Stomach smooth muscle (tissue), 2 donors: Measurements from ENCODE around the gene CD44.

Source experiments
- H3K27ac ChIP-seq: one replicate; pipeline ENCODE4 v1.7.0; 2013; ENCODE audit warnings: mild to moderate bottlenecking, low read length, inconsistent platforms
- H3K27me3 ChIP-seq, 2 donors: one replicate each; pipeline ENCODE4 v1.7.0; 2013; ENCODE audit warnings: low read length in 2 of 2; ENCODE audit not compliant: insufficient read depth in 2 of 2, control insufficient read depth in 1 of 2
- H3K36me3 ChIP-seq, 2 donors: one replicate each; pipeline ENCODE4 v1.7.0; 2013; ENCODE audit warnings: low read length in 2 of 2; ENCODE audit not compliant: control insufficient read depth in 2 of 2, insufficient read depth in 2 of 2
- H3K4me1 ChIP-seq: one replicate; pipeline ENCODE4 v1.7.0; 2013; ENCODE audit warnings: low read length; ENCODE audit not compliant: control insufficient read depth, insufficient read depth
- H3K4me3 ChIP-seq, 2 donors: one replicate each; pipeline ENCODE4 v1.7.0; 2013; ENCODE audit warnings: low read length in 2 of 2
- H3K9ac ChIP-seq, 2 donors: one replicate each; pipeline ENCODE4 v1.7.0; 2013; ENCODE audit warnings: low read length in 2 of 2, mild to moderate bottlenecking in 1 of 2
- H3K9me3 ChIP-seq, 2 donors: one replicate each; pipeline ENCODE4 v1.7.0; 2013; ENCODE audit warnings: low read length in 2 of 2; ENCODE audit not compliant: control insufficient read depth in 2 of 2
- donor health status: healthy.
- donor health status: Pancreatic carcinoma.

CD44 gene

DNA sequence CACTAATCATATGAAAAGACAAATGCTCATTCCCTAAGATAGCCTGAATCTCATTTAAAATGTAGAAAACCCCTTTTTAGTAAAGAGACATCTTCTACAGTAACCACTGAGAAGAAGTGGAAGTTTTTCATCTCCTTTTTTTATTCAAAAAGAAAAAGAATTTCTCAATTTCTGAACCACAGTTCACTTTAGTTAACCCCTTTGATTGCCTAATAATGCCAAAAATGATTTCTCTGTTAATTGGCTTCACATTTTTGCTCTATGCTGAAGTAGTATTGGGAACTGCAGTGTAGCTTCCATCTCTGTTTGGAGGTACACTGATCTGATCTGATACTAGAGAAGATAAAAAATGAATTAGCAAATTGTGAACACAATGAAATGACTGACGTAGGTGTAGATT lies 58.3 kb downstream of the CD44 start:
- no peaks in the 10 kb centered on the region for H3K27me3 ChIP-seq
- peaks cover 16 to 40% of the 10 kb centered on the region in 2 donors for H3K36me3 ChIP-seq
- no peaks in the 10 kb centered on the region for H3K9me3 ChIP-seq
- peaks cover 13% of the 10 kb centered on the region for H3K4me1 ChIP-seq
- no peak overlapping the region for H3K4me3 ChIP-seq
- no peak overlapping the region for H3K27ac ChIP-seq
- no peak overlapping the region for H3K9ac ChIP-seq

GRCh38 chr11:35200811-35201341 lies 61.9 kb downstream of the CD44 start:
- Histone ChIP-seq H3K36me3 (peaks cover 25 to 50% of the 10 kb centered on the region in 2 donors), H3K27me3 (no peaks in the 10 kb centered on the region), H3K27ac (no peak overlapping the region), H3K9me3 (no peaks in the 10 kb centered on the region), H3K4me1 (no peaks in the 10 kb centered on the region), H3K9ac (no peak overlapping the region), H3K4me3 (no peak overlapping the region)

DNA sequence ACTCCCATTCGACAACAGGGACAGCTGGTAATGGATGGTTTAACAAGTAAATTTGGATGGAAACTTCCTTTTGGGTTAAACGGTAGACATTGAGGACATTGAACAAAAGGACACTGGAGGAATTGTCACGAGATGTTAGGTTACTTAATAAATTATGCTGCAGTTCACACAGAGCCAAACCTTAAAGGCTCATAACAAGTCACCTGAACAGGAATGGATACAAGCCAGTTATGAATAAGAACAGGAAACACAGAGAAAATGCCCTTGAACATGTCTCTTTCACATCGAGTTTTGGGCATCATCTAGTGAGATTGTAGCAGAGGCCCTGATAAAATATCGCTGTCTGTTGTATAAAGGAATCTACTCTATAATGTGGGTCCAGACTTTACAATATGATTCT lies 65.6 kb downstream of the CD44 start:
- Histone ChIP-seq H3K27me3 (no peaks in the 10 kb centered on the region), H3K9me3 (no peaks in the 10 kb centered on the region), H3K27ac (no peak overlapping the region), H3K4me3 (no peak overlapping the region), H3K36me3 (peaks cover 33 to 49% of the 10 kb centered on the region in 2 donors), H3K9ac (no peak overlapping the region), H3K4me1 (no peaks in the 10 kb centered on the region)

- H3K9ac ChIP-seq, result no peak overlapping the region
- no peaks in the 10 kb centered on the region for H3K27me3 ChIP-seq
- peaks cover 32 to 43% of the 10 kb centered on the region in 2 donors for H3K36me3 ChIP-seq
- H3K27ac ChIP-seq, result no peak overlapping the region
- no peaks in the 10 kb centered on the region for H3K4me1 ChIP-seq
- no peaks in the 10 kb centered on the region for H3K9me3 ChIP-seq
- no peak overlapping the region for H3K4me3 ChIP-seq
These were observed 67.6 kb downstream of the CD44 start for GRCh38 chr11:35206616-35207015.

- H3K27me3 ChIP-seq, result no peaks in the 10 kb centered on the region
- H3K9ac ChIP-seq, result no peak overlapping the region
- H3K27ac ChIP-seq, result no peak overlapping the region
- no peak overlapping the region for H3K4me3 ChIP-seq
- H3K4me1 ChIP-seq, result no peaks in the 10 kb centered on the region
- H3K36me3 ChIP-seq, result peaks cover 32 to 40% of the 10 kb centered on the region in 2 donors
- no peaks in the 10 kb centered on the region for H3K9me3 ChIP-seq
These were observed 68.8 kb downstream of the CD44 start for GRCh38 chr11:35207471-35208403.

GRCh38 chr11:35208795-35209194 lies 69.8 kb downstream of the CD44 start:
- H3K27ac ChIP-seq, result no peak overlapping the region
- no peaks in the 10 kb centered on the region for H3K9me3 ChIP-seq
- H3K9ac ChIP-seq, result no peak overlapping the region
- H3K4me3 ChIP-seq, result no peak overlapping the region
- H3K4me1 ChIP-seq, result no peaks in the 10 kb centered on the region
- H3K27me3 ChIP-seq, result no peaks in the 10 kb centered on the region
- peaks cover 31 to 40% of the 10 kb centered on the region in 2 donors for H3K36me3 ChIP-seq

DNA sequence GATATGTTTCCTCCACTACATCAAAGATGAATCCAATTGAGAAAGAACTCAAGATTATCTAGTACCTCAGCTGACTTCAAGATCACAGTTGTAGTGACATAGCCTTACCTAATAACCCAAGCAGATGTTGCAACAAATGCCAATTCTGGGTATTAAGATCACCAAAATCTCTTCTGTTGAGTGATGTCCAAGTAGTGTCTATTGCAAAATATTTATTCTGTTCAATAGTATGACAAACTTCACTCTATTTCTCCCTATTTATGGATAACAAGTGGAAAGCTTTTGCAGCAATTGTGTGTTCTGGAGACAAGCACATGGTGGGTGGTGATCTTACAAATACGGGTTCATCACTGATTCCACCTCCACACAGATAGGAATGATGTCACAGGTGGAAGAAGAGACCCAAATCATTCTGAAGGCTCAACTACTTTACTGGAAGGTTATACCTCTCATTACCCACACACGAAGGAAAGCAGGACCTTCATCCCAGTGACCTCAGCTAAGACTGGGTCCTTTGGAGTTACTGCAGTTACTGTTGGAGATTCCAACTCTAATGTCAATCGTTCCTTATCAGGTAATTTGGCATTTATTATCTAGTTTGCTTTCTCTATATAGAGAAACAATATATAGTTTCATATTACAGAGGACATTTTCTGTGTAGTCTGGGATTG lies 72.0 kb downstream of the CD44 start:
- H3K9ac ChIP-seq, result no peak overlapping the region
- H3K27ac ChIP-seq, result no peak overlapping the region
- H3K9me3 ChIP-seq, result no peaks in the 10 kb centered on the region
- no peak overlapping the region for H3K4me3 ChIP-seq
- no peaks in the 10 kb centered on the region for H3K27me3 ChIP-seq
- peaks cover 29 to 41% of the 10 kb centered on the region in 2 donors for H3K36me3 ChIP-seq
- no peaks in the 10 kb centered on the region for H3K4me1 ChIP-seq

- H3K9ac ChIP-seq, result no peak overlapping the region
- no peaks in the 10 kb centered on the region for H3K4me1 ChIP-seq
- no peak overlapping the region for H3K27ac ChIP-seq
- H3K9me3 ChIP-seq, result no peaks in the 10 kb centered on the region
- no peaks in the 10 kb centered on the region for H3K27me3 ChIP-seq
- H3K4me3 ChIP-seq, result no peak overlapping the region
- H3K36me3 ChIP-seq, result peaks cover 37 to 46% of the 10 kb centered on the region in 2 donors
These were observed 73.0 kb downstream of the CD44 start for GRCh38 chr11:35211952-35212351.

DNA sequence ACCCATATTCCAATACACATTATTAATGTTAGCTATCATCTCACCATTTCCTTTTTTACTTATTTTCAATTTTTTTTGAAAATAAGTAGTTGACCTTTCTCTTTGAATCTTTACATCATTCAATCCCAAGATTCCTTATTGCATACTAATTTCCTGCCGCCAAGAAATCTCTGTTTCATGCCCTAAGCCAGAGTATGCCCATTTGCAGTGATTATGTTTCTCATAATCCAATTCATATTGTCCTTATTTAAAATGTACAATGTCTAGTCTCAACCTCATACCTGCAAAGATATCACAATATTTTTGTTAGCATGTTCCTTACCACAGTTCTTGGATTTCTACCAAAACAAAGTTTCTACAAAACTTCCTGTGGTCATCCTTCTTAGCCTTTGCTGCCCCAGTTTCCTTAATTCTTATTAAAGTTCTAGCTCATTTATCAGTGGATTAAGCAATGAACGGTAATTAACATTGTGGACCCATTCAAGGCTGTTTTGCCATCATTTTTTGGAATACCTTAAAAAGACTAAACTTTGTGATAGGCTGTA lies 75.3 kb downstream of the CD44 start:
- H3K9me3 ChIP-seq, result no peaks in the 10 kb centered on the region
- H3K36me3 ChIP-seq, result peaks cover 38 to 44% of the 10 kb centered on the region in 2 donors
- no peak overlapping the region for H3K9ac ChIP-seq
- no peak overlapping the region for H3K4me3 ChIP-seq
- H3K27ac ChIP-seq, result no peak overlapping the region
- H3K4me1 ChIP-seq, result peaks cover 8% of the 10 kb centered on the region
- H3K27me3 ChIP-seq, result no peaks in the 10 kb centered on the region

DNA sequence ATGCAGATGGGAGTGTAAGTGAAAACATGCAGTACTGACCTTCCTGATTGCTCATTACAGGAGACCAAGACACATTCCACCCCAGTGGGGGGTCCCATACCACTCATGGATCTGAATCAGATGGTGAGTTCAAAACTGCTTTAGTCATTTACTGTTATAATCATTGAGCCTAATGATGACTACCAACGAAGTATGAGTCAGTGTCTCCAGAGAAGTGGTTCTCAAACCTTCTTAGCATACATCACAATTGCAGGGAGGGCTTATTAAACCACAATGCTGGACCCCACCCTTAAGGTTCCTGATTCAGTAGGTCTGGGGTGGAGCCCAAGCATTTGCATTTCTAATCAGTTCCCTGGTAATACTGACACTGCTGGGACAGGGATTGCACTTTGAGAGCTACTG lies 75.8 kb downstream of the CD44 start:
- Histone ChIP-seq H3K27ac (no peak overlapping the region), H3K36me3 (peaks cover 38 to 44% of the 10 kb centered on the region in 2 donors), H3K4me1 (peaks cover 9% of the 10 kb centered on the region), H3K27me3 (no peaks in the 10 kb centered on the region), H3K4me3 (no peak overlapping the region), H3K9me3 (no peaks in the 10 kb centered on the region), H3K9ac (no peak overlapping the region)
